ENCODE results near the gene NDN.

Gene NDN

GRCh38 chr15:23690450-23690852 lies 3.3 kb upstream of the NDN start:
- peak; percentile 30 for DNase-seq (ENCODE audit: low read depth)
- H3K4me3 ChIP-seq (ENCODE audit: low read length) = no peak overlapping the region
- no peak for TF ChIP-seq CTCF (conservative IDR thresholded peaks at IDR 0.05; ENCODE audit: low read depth, low read length)

GRCh38 chr15:23690015-23690414 lies 2.9 kb upstream of the NDN start:
- no peak for DNase-seq (ENCODE audit: low read depth)
- H3K4me3 ChIP-seq (ENCODE audit: low read length) = no peak overlapping the region
- TF ChIP-seq CTCF (conservative IDR thresholded peaks at IDR 0.05; ENCODE audit: low read depth, low read length) = no peak

- DNase-seq (ENCODE audit: low read depth) = no peak
- H3K4me3 ChIP-seq (ENCODE audit: low read length) = peak overlapping the region; percentile 55
- no peak for TF ChIP-seq CTCF (conservative IDR thresholded peaks at IDR 0.05; ENCODE audit: low read depth, low read length)
Observed at GRCh38 chr15:23686466-23687142, 501 bp downstream of the NDN start.

GRCh38 chr15:23671481-23671880 lies 15.6 kb downstream of the NDN start:
- DNase-seq (ENCODE audit: low read depth) = no peak
- TF ChIP-seq CTCF (conservative IDR thresholded peaks at IDR 0.05; ENCODE audit: low read depth, low read length) = no peak
- H3K4me3 ChIP-seq (ENCODE audit: low read length) = no peak overlapping the region

- no peak for TF ChIP-seq CTCF (conservative IDR thresholded peaks at IDR 0.05; ENCODE audit: low read depth, low read length)
- H3K4me3 ChIP-seq (ENCODE audit: low read length) = no peak overlapping the region
- no peak for DNase-seq (ENCODE audit: low read depth)
Observed at GRCh38 chr15:23670970-23671369, 16.1 kb downstream of the NDN start.

- TF ChIP-seq CTCF (conservative IDR thresholded peaks at IDR 0.05; ENCODE audit: low read depth, low read length) = no peak
- no peak overlapping the region for H3K4me3 ChIP-seq (ENCODE audit: low read length)
- no peak for DNase-seq (ENCODE audit: low read depth)
Observed at GRCh38 chr15:23663232-23663631, 23.9 kb downstream of the NDN start.

GRCh38 chr15:23648920-23649515 lies 38.1 kb downstream of the NDN start:
- no peak overlapping the region for H3K4me3 ChIP-seq (ENCODE audit: low read length)
- peak; percentile 59 for TF ChIP-seq CTCF (conservative IDR thresholded peaks at IDR 0.05; ENCODE audit: low read depth, low read length)
- DNase-seq (ENCODE audit: low read depth) = no peak

All from retinal pigment epithelial cell (primary cell).